Lung (tissue), 12 donors: ENCODE measurements around the gene PIGC. TPM values are rescaled to one million over a fixed set of nuclear protein-coding genes. Genes with fewer than 3 reads are reported as not detected.

Source experiments
- ATAC-seq: fragments of 200-7000 bp; cut with Tn5 transposase; one replicate; pipeline ENCODE4 v1.9.1; 2020; ENCODE audit warnings: moderate number of reproducible peaks; ENCODE audit not compliant: insufficient read depth, low FRiP score
- DNase-seq, 3 donors: peaks; one replicate each; pipeline ENCODE4 v3.0.0-alpha.2; 2013 to 2017
- H3K27ac ChIP-seq, 2 donors: one replicate each; pipeline ENCODE4 v1.5.1; 2013; ENCODE audit warnings: mild to moderate bottlenecking in 2 of 2, moderate library complexity in 2 of 2, control low read depth in 1 of 2, inconsistent platforms in 1 of 2, low read depth in 1 of 2, low read length in 1 of 2
- H3K27me3 ChIP-seq, 3 donors: one replicate each; pipeline ENCODE4 v1.5.1; 2013; ENCODE audit warnings: low read length in 2 of 3; ENCODE audit not compliant: control insufficient read depth in 3 of 3, insufficient read depth in 3 of 3
- H3K36me3 ChIP-seq, 4 donors: one replicate each; pipeline ENCODE4 v1.5.1; 2013; ENCODE audit warnings: low read length in 4 of 4, mild to moderate bottlenecking in 1 of 4, moderate library complexity in 1 of 4; ENCODE audit not compliant: control insufficient read depth in 4 of 4, insufficient read depth in 4 of 4
- H3K4me1 ChIP-seq, 5 donors: one replicate each; pipeline ENCODE4 v1.5.1; 2013; ENCODE audit warnings: low read length in 5 of 5, mild to moderate bottlenecking in 2 of 5, moderate library complexity in 1 of 5; ENCODE audit not compliant: control insufficient read depth in 5 of 5, insufficient read depth in 5 of 5
- H3K4me3 ChIP-seq: one replicate; pipeline ENCODE4 v1.5.1; 2013; ENCODE audit warnings: mild to moderate bottlenecking, control low read depth, moderate library complexity
- H3K9ac ChIP-seq, 2 donors: one replicate each; pipeline ENCODE4 v1.5.1; 2013; ENCODE audit warnings: low read length in 2 of 2, control low read depth in 1 of 2; ENCODE audit not compliant: insufficient read depth in 1 of 2
- H3K9me3 ChIP-seq, 4 donors: one replicate each; pipeline ENCODE4 v1.5.1; 2013; ENCODE audit warnings: low read length in 3 of 4, mild to moderate bottlenecking in 1 of 4, moderate library complexity in 1 of 4; ENCODE audit not compliant: control insufficient read depth in 4 of 4, insufficient read depth in 3 of 4
- CTCF ChIP-seq: IDR thresholded peaks from 2 replicates; pipeline ENCODE4 v1.5.1; 2012; ENCODE audit warnings: mild to moderate bottlenecking; ENCODE audit errors: control extremely low read depth, extremely low read depth
- WGBS, 2 donors: extraction: QIAGEN DNeasy Blood & Tissue Kit; methylation state at CpG; one replicate each; pipeline ENCODE4 v1.1.7; 2013; 5-methylcytosine and 5-hydroxymethylcytosine counted together
- polyA plus RNA-seq, 2 donors: library from polyadenylated mRNA; stranded (reverse); fragments of 200-250 nt; gene quantifications; one replicate each; pipeline ENCODE4 v1.2.1, GENCODE V29; 2013
- total RNA-seq, 2 donors: library from RNA; depleted of rRNA in 1 of 2; stranded (reverse); fragments of >200 nt in 1 of 2; gene quantifications; one replicate each; pipeline ENCODE4 v1.2.1, GENCODE V29; 2014 to 2021
- donor health status: control.
- donor health status: control.
- donor health status: Bipolar disorder and iron deficiency.
- donor health status: healthy.
- donor health status: DM: yes; HTN: yes; CAD: no.

Gene PIGC
- total and polyA plus RNA-seq, 4 donors = 17.9 to 26.1 (median 20.9) TPM

GRCh38 chr1:172398193-172398592 is 45.7 kb downstream of the PIGC start:
- Histone ChIP-seq H3K36me3 (no peaks in the 10 kb centered on the region), H3K9ac (peak overlapping the region in 1 of 2 donors; percentile 8), H3K27ac (peak overlapping the region in 1 of 2 donors; percentile 70), H3K27me3 (no peaks in the 10 kb centered on the region), H3K9me3 (no peaks in the 10 kb centered on the region), H3K4me1 (peaks cover 2 to 49% (median 16%) of the 10 kb centered on the region in 5 donors), H3K4me3 (no peak overlapping the region)
- 74 to 78% methylated on average over 2 of the region's 2 CpGs for whole genome bisulfite sequencing, 2 donors
- ATAC-seq (no peak), DNase-seq (peak in 2 of 3 donors; percentile 28 to 49)
- TF ChIP-seq CTCF = no peak

- H3K36me3 ChIP-seq = no peaks in the 10 kb centered on the region
- no peak for DNase-seq
- no peaks in the 10 kb centered on the region for H3K9me3 ChIP-seq
- H3K27ac ChIP-seq = peak overlapping the region in 1 of 2 donors; percentile 70
- H3K4me1 ChIP-seq = peaks cover 2 to 48% (median 14%) of the 10 kb centered on the region in 5 donors
- 92% methylated on average over 2 of the region's 2 CpGs for WGBS, 2 donors
- no peak for TF ChIP-seq CTCF
- no peak overlapping the region for H3K4me3 ChIP-seq
- no peak for ATAC-seq
- no peaks in the 10 kb centered on the region for H3K27me3 ChIP-seq
- H3K9ac ChIP-seq = peak overlapping the region in 1 of 2 donors; percentile 8
Observed at GRCh38 chr1:172397633-172398032, 46.2 kb downstream of the PIGC start.

- Histone ChIP-seq H3K27ac (no peak overlapping the region), H3K9me3 (no peaks in the 10 kb centered on the region), H3K9ac (no peak overlapping the region), H3K4me1 (peaks cover 2 to 44% (median 14%) of the 10 kb centered on the region in 5 donors), H3K4me3 (no peak overlapping the region), H3K27me3 (no peaks in the 10 kb centered on the region), H3K36me3 (no peaks in the 10 kb centered on the region)
- no peak for ATAC-seq
- no peak for TF ChIP-seq CTCF
- DNase-seq = no peak
- WGBS, 2 donors = 76 to 92% methylated on average over 3 of the region's 3 CpGs
Observed at GRCh38 chr1:172397221-172397620, 46.6 kb downstream of the PIGC start.

- TF ChIP-seq CTCF = no peak
- peaks cover 2 to 29% (median 8%) of the 10 kb centered on the region in 5 donors for H3K4me1 ChIP-seq
- WGBS, 2 donors = 85 to 87% methylated on average over 3 of the region's 3 CpGs
- no peak for DNase-seq
- no peaks in the 10 kb centered on the region for H3K36me3 ChIP-seq
- no peak overlapping the region for H3K27ac ChIP-seq
- H3K9ac ChIP-seq = no peak overlapping the region
- no peaks in the 10 kb centered on the region for H3K27me3 ChIP-seq
- H3K4me3 ChIP-seq = no peak overlapping the region
- ATAC-seq = no peak
- H3K9me3 ChIP-seq = no peaks in the 10 kb centered on the region
Observed at GRCh38 chr1:172395576-172395975, 48.3 kb downstream of the PIGC start.
